ENCODE data around the gene QDPR. TPM values are rescaled to one million over a fixed set of nuclear protein-coding genes. Genes with fewer than 3 reads are reported as not detected.

QDPR gene
- polyA plus RNA-seq, 1 of the 3 experiments (the other 2 are of a cell fraction): 83.1 TPM

GRCh38 chr4:17477774-17478472, 34.0 kb downstream of the QDPR start:
- CTCF ChIA-PET: no interaction called here

More at GRCh38 chr4:17477774-17478472, 34.0 kb downstream of the QDPR start:
- Histone ChIP-seq H3K4me3 (ENCODE audit: low read depth in 2 of 2, low read length in 1 of 2) (no peak overlapping the region), H3K27ac (ENCODE audit: low read depth in 2 of 2, low read length in 1 of 2) (no peak overlapping the region), H3K9me3 (no peaks in the 10 kb centered on the region), H3K9me2 (no peaks in the 10 kb centered on the region), H3K9ac (no peak overlapping the region), H3K27me3 (ENCODE audit: insufficient read depth) (no peaks in the 10 kb centered on the region), H2AFZ (ENCODE audit: low read depth) (no peak overlapping the region), H3F3A (replicated peaks; ENCODE audit: insufficient read depth) (peaks cover 3% of the 10 kb centered on the region), H3K36me3 (replicated peaks in 1 of 2; ENCODE audit: control insufficient read depth in 1 of 2, insufficient read depth in 2 of 2, low read length in 1 of 2) (no peaks in the 10 kb centered on the region), H3K79me2 (ENCODE audit: insufficient read depth) (no peaks in the 10 kb centered on the region), H3K4me1 (ENCODE audit: control insufficient read depth in 1 of 2, insufficient read depth in 2 of 2, low read depth in 1 of 2, low read length in 1 of 2) (peaks cover 0 to 18% of the 10 kb centered on the region in 2 experiments; a peak in 2 of 4 replicates), H4K20me1 (ENCODE audit: insufficient read depth) (no peaks in the 10 kb centered on the region), H3K4me2 (no peak overlapping the region)
- POLR2A ChIA-PET: no interaction called here
- TF ChIP-seq MXI1 (IDR thresholded peaks at IDR 0.05; ENCODE audit: low read depth, low read length) (no peak), CHD2 (IDR thresholded peaks at IDR 0.05; ENCODE audit: low read length, partially characterized antibody) (no peak), FOXM1 (IDR thresholded peaks at IDR 0.05; ENCODE audit: low read depth) (no peak), JUND (IDR thresholded peaks at IDR 0.05) (no peak), USF1 (IDR thresholded peaks at IDR 0.05; ENCODE audit: borderline replicate concordance, low read depth) (no peak), MAX (IDR thresholded peaks at IDR 0.05; ENCODE audit: low read depth) (no peak), MEF2A (IDR thresholded peaks at IDR 0.05; ENCODE audit: borderline replicate concordance, low read depth) (no peak), YY1 (IDR thresholded peaks at IDR 0.05; ENCODE audit: low read depth) (no peak), TAF1 (IDR thresholded peaks at IDR 0.05; ENCODE audit: borderline replicate concordance, low read depth, low read length) (no peak), NRF1 (IDR thresholded peaks at IDR 0.05; ENCODE audit: low read depth, low read length) (no peak), IRF3 (IDR thresholded peaks at IDR 0.05; ENCODE audit: low read depth, low read length) (no peak), NFIC (IDR thresholded peaks at IDR 0.05; ENCODE audit: borderline replicate concordance) (no peak), EP300 (IDR thresholded peaks at IDR 0.05; ENCODE audit: borderline replicate concordance in 1 of 2, low read depth in 1 of 2, low read length in 1 of 2) (no peak), ZBTB33 (IDR thresholded peaks at IDR 0.05; ENCODE audit: borderline replicate concordance, low read depth) (no peak), FOXJ3 (CRISPR knock-in tag; IDR thresholded peaks at IDR 0.05) (no peak), ELF1 (IDR thresholded peaks at IDR 0.05) (no peak)
- DNase-seq: no peak
- WGBS (ENCODE audit: low lambda C conversion rate): 80% methylated on average over 9 of the region's 9 CpGs
